MM.1S (cell line): Measurements from ENCODE around the gene PLEKHA7.

Experiments used
- EZH2 ChIP-seq: fragments of 300-600 bp; sonication (generic); optimal IDR thresholded peaks from 2 replicates; pipeline ENCODE3; 2017; ENCODE audit warnings: low read depth, mild to moderate bottlenecking, antibody characterized with exemption, low read length, mixed read lengths
- EZH2phosphoT487 ChIP-seq: fragments of 300-600 bp; sonication (generic); IDR thresholded peaks from 2 replicates; pipeline ENCODE4 v1.6.1; 2018; ENCODE audit warnings: antibody characterized with exemption, low read length
- TF ChIP-seq, protein P1 (sequence below): fragments of 300-600 bp; sonication (generic); IDR thresholded peaks from 2 replicates; pipeline ENCODE4 v1.5.1; 2016; ENCODE audit warnings: antibody characterized with exemption, low read length, mixed read lengths

DNA sequence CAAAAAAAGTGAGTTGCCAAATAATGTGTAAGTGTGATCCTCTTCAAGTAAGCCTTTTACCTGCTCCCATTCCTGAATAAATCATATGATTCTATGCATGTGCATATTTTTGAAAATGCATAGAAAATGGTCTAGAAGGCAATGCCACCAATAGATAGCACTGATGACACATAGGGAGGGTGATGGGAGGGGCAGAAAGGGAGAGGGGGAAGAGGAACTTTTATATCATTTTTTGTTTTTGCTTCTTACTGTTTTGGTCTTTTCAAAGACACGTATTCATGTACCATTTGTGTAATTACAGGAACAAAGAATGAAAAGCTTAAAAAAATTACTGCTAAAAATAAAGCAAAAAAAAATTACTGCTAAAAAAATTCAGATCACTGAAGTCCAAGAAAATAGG is 215.0 kb downstream of the PLEKHA7 start:
- TF ChIP-seq, protein P1, sequence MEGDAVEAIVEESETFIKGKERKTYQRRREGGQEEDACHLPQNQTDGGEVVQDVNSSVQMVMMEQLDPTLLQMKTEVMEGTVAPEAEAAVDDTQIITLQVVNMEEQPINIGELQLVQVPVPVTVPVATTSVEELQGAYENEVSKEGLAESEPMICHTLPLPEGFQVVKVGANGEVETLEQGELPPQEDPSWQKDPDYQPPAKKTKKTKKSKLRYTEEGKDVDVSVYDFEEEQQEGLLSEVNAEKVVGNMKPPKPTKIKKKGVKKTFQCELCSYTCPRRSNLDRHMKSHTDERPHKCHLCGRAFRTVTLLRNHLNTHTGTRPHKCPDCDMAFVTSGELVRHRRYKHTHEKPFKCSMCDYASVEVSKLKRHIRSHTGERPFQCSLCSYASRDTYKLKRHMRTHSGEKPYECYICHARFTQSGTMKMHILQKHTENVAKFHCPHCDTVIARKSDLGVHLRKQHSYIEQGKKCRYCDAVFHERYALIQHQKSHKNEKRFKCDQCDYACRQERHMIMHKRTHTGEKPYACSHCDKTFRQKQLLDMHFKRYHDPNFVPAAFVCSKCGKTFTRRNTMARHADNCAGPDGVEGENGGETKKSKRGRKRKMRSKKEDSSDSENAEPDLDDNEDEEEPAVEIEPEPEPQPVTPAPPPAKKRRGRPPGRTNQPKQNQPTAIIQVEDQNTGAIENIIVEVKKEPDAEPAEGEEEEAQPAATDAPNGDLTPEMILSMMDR: no peak
- TF ChIP-seq EZH2phosphoT487 (no peak), EZH2 (no peak)
